Measurements from ENCODE around the gene ZNF117. TPM values are rescaled to one million over a fixed set of nuclear protein-coding genes. Genes with fewer than 3 reads are reported as not detected.

ZNF117 gene
- total RNA-seq, 1 experiment from 2014 or later = 7.0 TPM

- no peak for TF ChIP-seq CDX4 (CRISPR knock-in tag; IDR thresholded peaks at IDR 0.05; ENCODE audit: borderline replicate concordance)
- TF ChIP-seq GTF2I (CRISPR knock-in tag; conservative IDR thresholded peaks at IDR 0.05) = no peak
- no peak for TF ChIP-seq ZNF532 (CRISPR knock-in tag; IDR thresholded peaks at IDR 0.05; ENCODE audit: borderline replicate concordance)
- TF ChIP-seq ATF6 (CRISPR knock-in tag; IDR thresholded peaks at IDR 0.05) = no peak
- TF ChIP-seq HMGA2 (CRISPR knock-in tag; IDR thresholded peaks at IDR 0.05) = no peak
- no peak for TF ChIP-seq TCF7 (CRISPR knock-in tag; IDR thresholded peaks at IDR 0.05; ENCODE audit: low read depth)
- TF ChIP-seq NR3C1 (CRISPR knock-in tag; conservative IDR thresholded peaks at IDR 0.05; ENCODE audit: low read depth) = no peak
- no peak for TF ChIP-seq ATF3 (CRISPR knock-in tag; conservative IDR thresholded peaks at IDR 0.05)
Measured at GRCh38 chr7:64965594-64965993, 25.2 kb downstream of the ZNF117 start (continued).

GRCh38 chr7:64959072-64959747 lies 31.6 kb downstream of the ZNF117 start:
- no peak overlapping the region for H3K4me3 Mint-ChIP-seq
- peaks cover 10% of the 10 kb centered on the region; the same call in 1 of the 2 replicates for H3K27me3 Mint-ChIP-seq (ENCODE audit: low read depth)
- no peak overlapping the region for H3K27ac Mint-ChIP-seq
- ChIA-PET CTCF (interaction anchor here (1.1 to 2.2 kb wide), 2 partner anchors 35 to 518 kb away, joined by 3 to 7 read pairs; no protein-coding TSS in a partner anchor), POLR2A (interaction anchor here (1.5 kb wide), 1 partner anchor 47 kb away, joined by 8 read pairs; the partner anchor contains the start of gene ERV3-1)
- H3K36me3 Mint-ChIP-seq = peaks cover 26% of the 10 kb centered on the region
- TF ChIP-seq USF1 (CRISPR knock-in tag; IDR thresholded peaks at IDR 0.05) (peak; percentile 35; the same call in 1 of the 2 replicates), CBFB (CRISPR knock-in tag; IDR thresholded peaks at IDR 0.05; ENCODE audit: low read depth) (no peak)
- peaks cover 9% of the 10 kb centered on the region; the same call in 1 of the 2 replicates for H3K4me1 Mint-ChIP-seq
- H3K9me3 Mint-ChIP-seq = peaks cover 61% of the 10 kb centered on the region
- peak; percentile 13 for DNase-seq (ENCODE audit: low spot score)
- peak; percentile 87 for ATAC-seq

GRCh38 chr7:64951250-64951848 lies 39.5 kb downstream of the ZNF117 start:
- H3K36me3 Mint-ChIP-seq = peaks cover 4% of the 10 kb centered on the region
- H3K4me1 Mint-ChIP-seq = no peaks in the 10 kb centered on the region

More at GRCh38 chr7:64951250-64951848, 39.5 kb downstream of the ZNF117 start:
- DNase-seq (ENCODE audit: low spot score) (no peak), ATAC-seq (no peak; the same call in 1 of the 2 replicates)
- Mint-ChIP-seq H3K27ac (no peak overlapping the region), H3K9me3 (peaks cover 11% of the 10 kb centered on the region), H3K4me3 (no peak overlapping the region), H3K27me3 (ENCODE audit: low read depth) (peaks cover 19% of the 10 kb centered on the region)
- TF ChIP-seq CREM (CRISPR knock-in tag; IDR thresholded peaks at IDR 0.05) (no peak), CTCF (IDR thresholded peaks at IDR 0.05) (peak; percentile 23; the same call in 1 of the 2 replicates), TEAD4 (CRISPR knock-in tag; IDR thresholded peaks at IDR 0.05) (no peak), EMX1 (CRISPR knock-in tag; IDR thresholded peaks at IDR 0.05) (no peak), ERG (CRISPR knock-in tag; IDR thresholded peaks at IDR 0.05) (no peak)
- CTCF ChIA-PET = interaction anchor here (0.6 to 3.1 kb wide), 9 partner anchors 9 to 797 kb away, joined by 3 to 18 read pairs (median 3); partner anchors contain the start of gene ERV3-1
- POLR2A ChIA-PET = no interaction called here

All from WTC11 (cell line).